ENCODE data around the gene MRGPRG.

The MRGPRG gene

GRCh38 chr11:3195251-3196160 is 23.1 kb downstream of the MRGPRG start:
- FAIRE-seq (no peak), DNase-seq (ENCODE audit: low spot score) (no peak)

GRCh38 chr11:3194016-3194816 is 24.4 kb downstream of the MRGPRG start:
- DNase-seq (ENCODE audit: low spot score) (no peak), FAIRE-seq (no peak)

GRCh38 chr11:3193373-3194015 is 25.1 kb downstream of the MRGPRG start:
- FAIRE-seq (no peak), DNase-seq (ENCODE audit: low spot score) (no peak)

- FAIRE-seq (no peak), DNase-seq (ENCODE audit: low spot score) (no peak)
These were observed 25.9 kb downstream of the MRGPRG start for GRCh38 chr11:3192511-3193372.

GRCh38 chr11:3191586-3192324 is 26.9 kb downstream of the MRGPRG start:
- no peak for DNase-seq (ENCODE audit: low spot score)
- FAIRE-seq, result no peak

- FAIRE-seq (no peak), DNase-seq (ENCODE audit: low spot score) (no peak)
These were observed 28.0 kb downstream of the MRGPRG start for GRCh38 chr11:3190600-3190999.

- FAIRE-seq, result no peak
- DNase-seq (ENCODE audit: low spot score), result no peak
These were observed 28.6 kb downstream of the MRGPRG start for GRCh38 chr11:3189886-3190583.

- no peak for DNase-seq (ENCODE audit: low spot score)
- FAIRE-seq, result no peak
These were observed 29.3 kb downstream of the MRGPRG start for GRCh38 chr11:3189196-3189843.

GRCh38 chr11:3188496-3189195 is 30.0 kb downstream of the MRGPRG start:
- FAIRE-seq (no peak), DNase-seq (ENCODE audit: low spot score) (no peak)

GRCh38 chr11:3186166-3186953 is 32.3 kb downstream of the MRGPRG start:
- no peak for FAIRE-seq
- no peak for DNase-seq (ENCODE audit: low spot score)

GRCh38 chr11:3184732-3185347 is 33.8 kb downstream of the MRGPRG start:
- FAIRE-seq (no peak), DNase-seq (ENCODE audit: low spot score) (no peak)

GRCh38 chr11:3183523-3183922 is 35.1 kb downstream of the MRGPRG start:
- FAIRE-seq, result no peak

GRCh38 chr11:3182462-3182852 is 36.2 kb downstream of the MRGPRG start:
- DNase-seq (ENCODE audit: low spot score) (no peak), FAIRE-seq (no peak)

More at GRCh38 chr11:3183523-3183922, 35.1 kb downstream of the MRGPRG start:
- no peak for DNase-seq (ENCODE audit: low spot score)

- DNase-seq (ENCODE audit: low spot score), result no peak
- no peak for FAIRE-seq
These were observed 36.7 kb downstream of the MRGPRG start for GRCh38 chr11:3181725-3182461.

- FAIRE-seq (no peak), DNase-seq (ENCODE audit: low spot score) (no peak)
These were observed 37.7 kb downstream of the MRGPRG start for GRCh38 chr11:3180869-3181268.

GRCh38 chr11:3178349-3178748 is 40.3 kb downstream of the MRGPRG start:
- FAIRE-seq, result no peak
- DNase-seq (ENCODE audit: low spot score), result no peak

GRCh38 chr11:3177931-3178330 is 40.7 kb downstream of the MRGPRG start:
- no peak for FAIRE-seq

More at GRCh38 chr11:3177931-3178330, 40.7 kb downstream of the MRGPRG start:
- no peak for DNase-seq (ENCODE audit: low spot score)

All from RCC 7860 (cell line).